ENCODE results near the gene GGA2.
"Not testable (repeated sequence)": the region's sequence is repeated elsewhere in the genome, so short reads cannot be mapped to it uniquely, and the experiment has no call there.

Gene GGA2

GRCh38 chr16:23523321-23523720 lies 13.0 kb upstream of the GGA2 start:
- DNase-seq: no peak

- no peak for DNase-seq
Observed at GRCh38 chr16:23521965-23522364, 11.7 kb upstream of the GGA2 start.

GRCh38 chr16:23521037-23521743 lies 10.9 kb upstream of the GGA2 start:
- no peak for DNase-seq

GRCh38 chr16:23520500-23520899 lies 10.2 kb upstream of the GGA2 start:
- no peak for DNase-seq

GRCh38 chr16:23519282-23519681 lies 9.0 kb upstream of the GGA2 start:
- DNase-seq: no peak

GRCh38 chr16:23518435-23518891 lies 8.2 kb upstream of the GGA2 start:
- no peak for DNase-seq

- no peak for DNase-seq
Observed at GRCh38 chr16:23516366-23517137, 6.3 kb upstream of the GGA2 start.

- no peak for DNase-seq
Observed at GRCh38 chr16:23515881-23516280, 5.6 kb upstream of the GGA2 start.

GRCh38 chr16:23514381-23515152 lies 4.3 kb upstream of the GGA2 start:
- no peak for DNase-seq

- DNase-seq: no peak
Observed at GRCh38 chr16:23512168-23512695, 1.9 kb upstream of the GGA2 start.

- no peak for DNase-seq
Observed at GRCh38 chr16:23511731-23512130, 1.4 kb upstream of the GGA2 start.

GRCh38 chr16:23510915-23511270 lies 599 bp upstream of the GGA2 start:
- DNase-seq: not testable (repeated sequence)

- no peak for DNase-seq
Observed at GRCh38 chr16:23509782-23510163, 521 bp downstream of the GGA2 start.

GRCh38 chr16:23509441-23509754 lies 896 bp downstream of the GGA2 start:
- DNase-seq: no peak

- DNase-seq: no peak
Observed at GRCh38 chr16:23508589-23509440, 1.5 kb downstream of the GGA2 start.

GRCh38 chr16:23506606-23506994 lies 3.7 kb downstream of the GGA2 start:
- no peak for DNase-seq

- no peak for DNase-seq
Observed at GRCh38 chr16:23505671-23506605, 4.4 kb downstream of the GGA2 start.

GRCh38 chr16:23505180-23505665 lies 5.1 kb downstream of the GGA2 start:
- DNase-seq: no peak

- peak; percentile 5 to 39 for DNase-seq
Observed at GRCh38 chr16:23504453-23505179, 5.7 kb downstream of the GGA2 start.

- no peak for DNase-seq
Observed at GRCh38 chr16:23504076-23504452, 6.2 kb downstream of the GGA2 start.

- DNase-seq: no peak
Observed at GRCh38 chr16:23502466-23502865, 7.8 kb downstream of the GGA2 start.
